GM18499 (cell line): ENCODE data around the gene GPR137B.
"Not testable (repeated sequence)": the region's sequence is repeated elsewhere in the genome, so short reads cannot be mapped to it uniquely, and the experiment has no call there.

Experiments used
- ATAC-seq: cut with Tn5 transposase; IDR thresholded peaks from one replicate; pipeline ENCODE4 v1.9.1; 2021; ENCODE audit warnings: moderate number of reproducible peaks; ENCODE audit not compliant: insufficient read depth, unreplicated experiment

Gene GPR137B

GRCh38 chr1:236156512-236157208 is 14.3 kb downstream of the GPR137B start:
- ATAC-seq: peak; percentile 76

- not testable (repeated sequence) for ATAC-seq
Measured at GRCh38 chr1:236158072-236158471, 15.7 kb downstream of the GPR137B start.

GRCh38 chr1:236158719-236159118 is 16.4 kb downstream of the GPR137B start:
- ATAC-seq: no peak

- ATAC-seq: peak; percentile 33
Measured at GRCh38 chr1:236159704-236160539, 17.6 kb downstream of the GPR137B start.

- ATAC-seq: no peak
Measured at GRCh38 chr1:236160540-236161127, 18.3 kb downstream of the GPR137B start.

GRCh38 chr1:236161230-236161629 is 18.9 kb downstream of the GPR137B start:
- ATAC-seq: no peak

- not testable (repeated sequence) for ATAC-seq
Measured at GRCh38 chr1:236161755-236162154, 19.4 kb downstream of the GPR137B start.

- no peak for ATAC-seq
Measured at GRCh38 chr1:236163463-236164153, 21.3 kb downstream of the GPR137B start.

- ATAC-seq: no peak
Measured at GRCh38 chr1:236164273-236164672, 21.9 kb downstream of the GPR137B start.

GRCh38 chr1:236165238-236165981 is 23.1 kb downstream of the GPR137B start:
- ATAC-seq: no peak

- no peak for ATAC-seq
Measured at GRCh38 chr1:236166041-236166440, 23.7 kb downstream of the GPR137B start.

- ATAC-seq: no peak
Measured at GRCh38 chr1:236167154-236167553, 24.8 kb downstream of the GPR137B start.

GRCh38 chr1:236167578-236167977 is 25.2 kb downstream of the GPR137B start:
- no peak for ATAC-seq

- ATAC-seq: no peak
Measured at GRCh38 chr1:236168716-236169429, 26.5 kb downstream of the GPR137B start.

- ATAC-seq: no peak
Measured at GRCh38 chr1:236172041-236172579, 29.8 kb downstream of the GPR137B start.

- no peak for ATAC-seq
Measured at GRCh38 chr1:236173174-236173767, 30.9 kb downstream of the GPR137B start.

GRCh38 chr1:236175642-236176336 is 33.5 kb downstream of the GPR137B start:
- peak; percentile 63 for ATAC-seq
